A549 (cell line): ENCODE data around the gene EDN2.

Source experiments
- CBX2 ChIP-seq: fragments of 200-600 bp; sonication (generic); IDR thresholded peaks from 2 replicates; pipeline ENCODE4 v1.6.1; 2016; ENCODE audit warnings: low read depth, mild to moderate bottlenecking, borderline replicate concordance
- CBX8 ChIP-seq: fragments of 200-600 bp; sonication (generic); IDR thresholded peaks from 2 replicates; pipeline ENCODE4 v1.6.1; 2016
- CEBPB ChIP-seq, 2 experiments: fragments of >200 bp in 1 of 2; sonication (Bioruptor Twin) in 1 of 2; formaldehyde crosslinking in 1 of 2; IDR thresholded peaks; 2 replicates each; pipeline ENCODE4 v1.6.1; 2012 to 2016
- CHD2 ChIP-seq: fragments of 150-350 bp; IDR thresholded peaks from 2 replicates; pipeline ENCODE4 v1.6.1; 2014; ENCODE audit warnings: low read length; ENCODE audit not compliant: partially characterized antibody
- CTCF ChIP-seq: fragments of >200 bp; sonication (Bioruptor Twin); formaldehyde crosslinking; IDR thresholded peaks from 3 replicates; pipeline ENCODE4 v1.5.1; 2016
- EP300 ChIP-seq, 2 experiments: fragments of >200 bp; sonication (Bioruptor Twin); formaldehyde crosslinking; IDR thresholded peaks; 2 replicates in 1 of 2; 3 replicates in 1 of 2; pipeline ENCODE4 v1.6.1; 2016 to 2017
- GATA3 ChIP-seq: IDR thresholded peaks from 2 replicates; pipeline ENCODE4 v1.6.1; 2012; ENCODE audit warnings: borderline replicate concordance
- HES2 ChIP-seq: fragments of >200 bp; sonication (Bioruptor Twin); formaldehyde crosslinking; IDR thresholded peaks from 2 replicates; pipeline ENCODE4 v1.6.1; 2016
- JUNB ChIP-seq: fragments of >200 bp; sonication (Bioruptor Twin); formaldehyde crosslinking; IDR thresholded peaks from 2 replicates; pipeline ENCODE4 v1.6.1; 2016
- KDM1A ChIP-seq: fragments of 200-600 bp; sonication (generic); IDR thresholded peaks from 2 replicates; pipeline ENCODE4 v1.6.1; 2016; ENCODE audit warnings: low read depth, mild to moderate bottlenecking
- MAX ChIP-seq: IDR thresholded peaks from 2 replicates; pipeline ENCODE4 v1.6.1; 2012
- MAZ ChIP-seq: fragments of 150-350 bp; IDR thresholded peaks from 2 replicates; pipeline ENCODE4 v1.6.1; 2014; ENCODE audit warnings: antibody characterized with exemption, low read depth, low read length, borderline replicate concordance
- RFX5 ChIP-seq: fragments of 450-650 bp; IDR thresholded peaks from 2 replicates; pipeline ENCODE4 v1.7.1; 2014; ENCODE audit warnings: antibody characterized with exemption, mild to moderate bottlenecking, moderate library complexity
- TF ChIP-seq, protein P1 (sequence below): IDR thresholded peaks from 2 replicates; pipeline ENCODE4 v1.6.1; 2012

DNA sequence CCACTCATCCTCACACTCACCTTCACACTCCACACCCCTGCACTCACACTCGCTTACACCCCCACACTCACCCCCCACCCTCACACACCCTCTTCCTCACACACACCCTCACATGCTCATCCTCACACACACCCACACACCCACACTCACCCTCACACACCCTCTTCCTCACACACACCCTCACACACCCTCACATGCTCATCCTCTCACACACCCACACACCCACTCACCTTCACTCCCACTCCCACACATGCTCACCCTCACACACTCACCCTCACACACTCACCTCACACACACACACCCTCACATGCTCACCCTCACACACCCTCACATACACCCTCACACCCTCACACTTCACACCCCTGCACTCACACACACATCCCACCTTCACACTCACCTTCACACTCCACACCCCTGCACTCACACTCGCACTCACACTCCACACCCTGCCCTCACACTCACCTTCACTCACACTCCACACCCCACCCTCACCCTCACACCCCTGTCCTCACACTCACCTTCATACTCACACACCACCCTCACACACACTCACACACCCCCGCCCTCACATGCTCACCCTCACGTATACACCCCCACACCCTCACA is 42.6 kb upstream of the EDN2 start:
- TF ChIP-seq CTCF = no peak
- TF ChIP-seq KDM1A = no peak
- TF ChIP-seq JUNB = no peak
- TF ChIP-seq CBX2 = no peak
- TF ChIP-seq CEBPB (IDR thresholded peaks at IDR 0.05) = no peak
- no peak for TF ChIP-seq CHD2
- TF ChIP-seq CBX8 = no peak
- no peak for TF ChIP-seq EP300 (IDR thresholded peaks at IDR 0.05)
- no peak for TF ChIP-seq RFX5
- TF ChIP-seq, protein P1, sequence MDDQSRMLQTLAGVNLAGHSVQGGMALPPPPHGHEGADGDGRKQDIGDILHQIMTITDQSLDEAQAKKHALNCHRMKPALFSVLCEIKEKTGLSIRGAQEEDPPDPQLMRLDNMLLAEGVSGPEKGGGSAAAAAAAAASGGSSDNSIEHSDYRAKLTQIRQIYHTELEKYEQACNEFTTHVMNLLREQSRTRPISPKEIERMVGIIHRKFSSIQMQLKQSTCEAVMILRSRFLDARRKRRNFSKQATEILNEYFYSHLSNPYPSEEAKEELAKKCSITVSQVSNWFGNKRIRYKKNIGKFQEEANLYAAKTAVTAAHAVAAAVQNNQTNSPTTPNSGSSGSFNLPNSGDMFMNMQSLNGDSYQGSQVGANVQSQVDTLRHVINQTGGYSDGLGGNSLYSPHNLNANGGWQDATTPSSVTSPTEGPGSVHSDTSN = no peak
- no peak for TF ChIP-seq MAZ
- TF ChIP-seq GATA3 = no peak
- no peak for TF ChIP-seq HES2
- TF ChIP-seq MAX = no peak
